NCI-H510A treated with DMSO at 0.1 percent for 48 hours (cell line): ENCODE measurements around the gene PXDN.
"Not testable (repeated sequence)": the region's sequence is repeated elsewhere in the genome, so short reads cannot be mapped to it uniquely, and the experiment has no call there.

Experiments
- DNase-seq: peaks from one replicate; lab custom pipeline; 2025; lab: John Stamatoyannopoulos, UW

Gene PXDN

DNA sequence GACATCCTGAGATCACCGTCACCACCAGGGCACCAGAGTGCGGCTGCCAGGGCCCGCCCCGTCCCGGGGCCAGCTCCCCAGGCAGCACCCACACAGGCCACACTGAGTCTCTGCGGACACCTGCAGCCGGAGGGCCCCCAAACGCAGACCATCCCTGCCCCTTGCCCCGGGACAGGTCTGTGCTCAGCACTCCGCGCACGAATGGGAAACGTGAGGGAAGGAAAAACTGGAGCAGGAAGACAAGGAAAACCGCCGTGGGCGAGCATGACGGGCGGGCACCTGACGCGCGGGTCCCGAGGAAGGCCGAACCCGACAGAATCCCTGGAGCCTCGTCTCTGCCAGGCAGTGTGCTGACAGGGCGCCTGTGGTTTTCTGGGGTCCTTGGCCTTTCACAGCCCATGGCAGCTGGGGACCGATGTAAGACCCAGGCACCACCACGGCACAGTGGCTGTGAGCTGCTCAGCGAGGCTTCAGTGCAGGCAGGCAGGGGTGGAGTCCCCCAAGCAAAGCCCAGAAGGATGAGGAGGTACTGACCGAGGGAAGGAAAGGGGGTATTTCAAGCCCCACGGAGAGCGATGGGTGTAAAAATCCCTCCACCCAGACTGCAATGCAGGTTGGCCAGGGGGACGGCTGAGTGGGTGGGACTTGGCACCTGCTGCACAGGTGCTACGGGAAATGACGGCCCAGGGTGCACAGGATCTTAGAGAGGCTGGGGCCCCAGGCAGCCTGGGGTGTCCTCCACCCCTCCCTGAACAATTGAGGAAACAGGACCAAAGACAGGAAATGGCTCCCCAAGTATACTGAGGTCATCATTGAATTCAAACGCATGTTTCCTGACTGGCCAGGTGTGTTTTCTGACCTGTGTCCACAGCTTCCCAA lies 59.0 kb downstream of the PXDN start:
- DNase-seq, result no peak

- no peak for DNase-seq
Measured at GRCh38 chr2:1683297-1683696, 61.0 kb downstream of the PXDN start.

GRCh38 chr2:1682181-1682440 lies 62.2 kb downstream of the PXDN start:
- DNase-seq, result no peak

GRCh38 chr2:1681323-1682180 lies 62.8 kb downstream of the PXDN start:
- no peak for DNase-seq

DNA sequence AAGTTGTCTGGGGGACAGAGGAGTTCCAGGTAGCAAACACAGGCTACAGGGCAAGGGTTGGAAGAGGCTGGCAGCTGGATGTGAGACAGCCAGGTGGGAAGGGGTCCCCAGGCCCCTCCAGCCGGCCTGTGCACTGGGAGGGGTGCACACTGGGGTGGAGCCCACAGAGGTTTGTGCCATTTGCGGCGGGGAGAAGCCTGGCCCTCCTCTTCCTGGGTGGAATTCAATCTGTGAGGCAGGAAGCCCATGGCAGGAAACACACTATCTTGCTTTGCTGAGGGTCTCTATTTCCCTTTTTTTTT lies 63.3 kb downstream of the PXDN start:
- DNase-seq, result no peak

DNA sequence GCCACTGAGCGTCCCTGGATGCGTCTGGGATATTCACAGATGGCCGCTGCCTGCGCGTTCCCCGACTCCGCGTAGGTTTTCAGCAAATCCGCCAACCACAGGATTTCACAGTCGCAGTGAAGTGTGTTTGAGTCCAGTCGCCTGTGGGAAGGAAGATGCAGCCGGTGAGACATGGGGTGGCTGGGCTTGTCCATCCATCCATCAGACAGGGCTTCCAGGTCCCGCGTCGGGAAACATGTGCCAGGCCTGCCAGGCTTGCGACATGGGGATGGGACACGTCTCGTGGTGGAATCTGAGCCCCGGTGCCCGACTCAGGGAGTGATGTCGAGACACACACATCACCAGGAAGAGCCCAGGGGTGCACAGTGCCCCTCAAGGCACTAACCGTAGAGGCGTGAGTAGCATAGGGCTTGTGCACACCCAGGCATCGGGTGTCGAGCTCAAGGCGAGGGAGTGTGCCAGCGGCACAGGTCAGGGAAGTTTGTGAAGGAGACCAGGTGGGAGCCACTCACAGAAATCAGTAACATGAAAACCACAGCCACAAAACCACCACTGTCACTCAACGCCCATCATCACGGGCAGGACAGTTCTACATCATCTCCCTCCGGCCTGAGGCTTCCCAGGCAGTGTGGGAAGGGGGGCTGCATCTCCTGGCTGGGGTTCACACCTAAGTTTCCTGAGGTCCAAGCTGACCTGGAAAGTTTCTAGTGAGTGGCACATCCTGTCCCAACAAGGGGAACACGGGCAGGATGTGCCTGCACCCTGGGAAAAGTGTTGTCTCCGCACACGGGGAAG lies 63.9 kb downstream of the PXDN start:
- DNase-seq, result no peak

- DNase-seq, result not testable (repeated sequence)
Measured at GRCh38 chr2:1679488-1680039, 64.8 kb downstream of the PXDN start.

DNA sequence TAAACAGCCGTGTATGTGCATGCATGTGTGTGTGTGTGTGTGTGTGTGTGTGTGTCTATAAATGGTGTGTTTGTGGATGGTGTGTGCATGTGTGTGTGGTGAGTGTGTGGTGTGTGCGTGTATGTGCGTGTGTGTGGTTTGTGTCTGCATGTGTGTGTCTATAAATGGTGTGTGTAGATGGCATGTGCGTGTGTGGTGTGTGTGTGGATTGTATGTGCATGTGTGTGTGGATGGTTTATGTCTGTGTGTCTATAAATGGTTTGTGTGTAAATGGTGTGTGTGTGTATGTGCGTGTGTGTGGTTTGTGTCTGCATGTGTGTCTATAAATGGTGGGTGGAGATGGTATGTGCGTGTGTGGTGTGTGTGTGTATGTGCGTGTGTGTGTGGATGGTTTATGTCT lies 65.2 kb downstream of the PXDN start:
- not testable (repeated sequence) for DNase-seq

- no peak for DNase-seq
Measured at GRCh38 chr2:1678609-1679008, 65.7 kb downstream of the PXDN start.

- no peak for DNase-seq
Measured at GRCh38 chr2:1677821-1678165, 66.5 kb downstream of the PXDN start.

- no peak for DNase-seq
Measured at GRCh38 chr2:1676913-1677820, 67.1 kb downstream of the PXDN start.

DNA sequence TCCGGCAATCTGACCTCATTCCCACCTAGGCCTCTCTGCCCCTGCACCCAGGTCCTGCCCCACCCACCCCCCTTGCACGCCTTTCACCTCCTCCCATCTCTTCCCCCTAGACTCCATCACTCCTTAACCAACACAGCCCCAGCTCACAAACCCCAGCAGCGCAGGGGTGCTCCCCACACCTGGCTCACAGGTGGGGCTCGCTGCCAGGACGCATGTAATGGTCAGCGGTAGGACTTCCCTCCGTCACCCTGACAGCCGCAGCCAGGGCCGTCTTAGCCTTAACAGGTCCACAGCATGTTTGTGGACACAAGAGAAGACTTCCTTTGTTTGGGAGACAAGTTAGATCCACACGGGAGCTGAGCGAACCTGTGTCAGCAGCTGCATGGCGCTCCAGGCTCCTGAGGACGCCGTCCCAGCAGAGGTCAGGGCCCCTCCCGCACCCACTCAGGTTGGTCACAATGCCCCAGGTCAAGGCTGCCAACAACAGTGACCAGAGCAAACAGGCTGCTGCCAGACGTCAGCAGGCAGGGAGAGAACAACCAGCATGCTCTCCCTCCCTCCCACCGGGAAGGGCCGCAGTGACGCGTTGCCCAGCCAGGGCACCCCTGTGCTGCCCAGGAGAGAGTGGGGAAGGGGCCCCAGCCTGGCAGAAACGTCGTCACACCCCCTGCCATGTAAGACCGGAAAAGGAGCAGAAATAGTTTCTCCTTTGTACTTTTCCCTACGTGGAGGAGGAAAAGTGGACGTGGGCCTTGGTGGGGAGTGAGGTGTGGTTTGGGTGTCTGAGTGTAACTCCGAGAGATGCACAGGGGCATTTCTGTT lies 68.0 kb downstream of the PXDN start:
- no peak for DNase-seq

DNA sequence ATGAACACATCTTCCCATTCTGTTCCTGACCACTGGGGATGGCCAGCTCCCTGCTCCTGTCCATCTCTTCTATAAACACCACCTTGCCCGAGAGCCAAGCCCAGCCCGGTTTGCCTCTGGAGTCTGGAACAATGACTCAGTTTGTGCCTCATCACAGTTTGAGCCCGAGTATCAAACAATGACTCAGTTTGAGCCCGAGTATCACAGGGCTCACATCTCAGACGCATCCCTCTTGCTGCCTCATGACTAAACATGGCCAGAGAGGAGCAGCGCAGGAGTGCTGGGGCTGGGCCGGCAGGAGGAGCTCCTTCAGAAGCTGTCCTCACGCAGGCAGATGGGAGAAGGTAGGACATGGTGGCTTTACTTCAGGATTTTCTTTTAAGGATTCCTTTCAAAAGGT lies 68.7 kb downstream of the PXDN start:
- DNase-seq, result no peak

GRCh38 chr2:1674766-1675397 lies 69.4 kb downstream of the PXDN start:
- DNase-seq, result no peak

GRCh38 chr2:1674276-1674675 lies 70.0 kb downstream of the PXDN start:
- DNase-seq, result no peak

GRCh38 chr2:1673160-1673944 lies 71.0 kb downstream of the PXDN start:
- no peak for DNase-seq

GRCh38 chr2:1672738-1673137 lies 71.6 kb downstream of the PXDN start:
- no peak for DNase-seq

DNA sequence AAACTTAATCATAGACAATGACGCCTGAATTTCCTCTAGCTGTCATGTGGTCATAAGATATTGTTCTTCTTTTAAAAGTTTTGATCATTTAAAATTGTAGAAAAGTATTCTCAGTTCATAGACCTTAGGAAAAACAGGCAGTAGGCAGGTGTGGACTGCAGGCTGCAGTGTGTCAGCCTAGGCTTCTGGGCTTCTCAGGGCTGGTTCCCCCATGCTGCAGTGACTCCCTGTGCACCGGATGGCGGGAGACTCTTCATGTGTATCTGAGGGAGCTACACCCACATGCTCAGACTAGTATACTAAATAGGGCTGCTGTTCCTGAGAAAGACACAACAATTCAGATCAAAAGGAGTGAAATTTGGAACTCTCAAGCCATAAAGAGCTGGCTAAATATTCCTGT lies 72.4 kb downstream of the PXDN start:
- no peak for DNase-seq

GRCh38 chr2:1670636-1671035 lies 73.7 kb downstream of the PXDN start:
- no peak for DNase-seq
